A673 (cell line): ENCODE measurements around the gene C10orf105.

ENCODE experiments used
- EZH2 ChIP-seq: fragments of 200-600 bp; sonication (generic); IDR thresholded peaks from 2 replicates; pipeline ENCODE4 v1.6.1; 2017; ENCODE audit warnings: borderline replicate concordance, low read depth, mild to moderate bottlenecking, mixed read lengths, antibody characterized with exemption, low read length; ENCODE audit not compliant: poor library complexity, severe bottlenecking
- TF ChIP-seq, protein P1 (sequence below): fragments of 300-800, 200-600 bp; sonication (generic); conservative IDR thresholded peaks from 2 replicates; pipeline ENCODE4 v1.5.1; 2017; ENCODE audit warnings: low read depth, mild to moderate bottlenecking, antibody characterized with exemption, low read length, moderate library complexity, mixed read lengths

DNA sequence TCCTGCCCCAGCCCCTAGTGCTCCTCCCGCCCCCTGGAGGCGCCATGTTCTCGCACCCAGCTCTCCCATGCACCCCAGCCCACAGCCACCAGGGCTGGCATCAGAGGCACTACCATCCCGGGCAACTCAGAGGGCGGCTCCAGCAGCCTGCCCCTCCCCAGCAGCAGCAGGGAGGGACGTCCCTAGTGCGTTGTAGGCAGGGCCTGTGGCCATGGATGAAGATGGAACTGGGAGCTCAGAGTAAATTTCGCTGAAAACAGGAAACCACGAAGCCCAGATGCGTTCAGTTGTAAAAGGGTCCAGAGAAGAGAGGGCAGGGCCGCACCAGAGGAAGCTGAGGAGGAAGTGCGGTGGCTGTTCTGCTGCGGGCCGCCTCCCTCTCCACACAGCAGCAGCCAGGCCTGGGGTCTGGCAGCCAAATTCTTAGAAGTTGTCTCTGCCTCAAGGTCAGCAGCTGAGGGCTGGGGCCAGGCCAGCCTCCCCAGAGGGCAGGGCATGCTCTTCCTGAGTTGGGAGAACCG, 29.2 kb upstream of the C10orf105 start:
- TF ChIP-seq, protein P1, sequence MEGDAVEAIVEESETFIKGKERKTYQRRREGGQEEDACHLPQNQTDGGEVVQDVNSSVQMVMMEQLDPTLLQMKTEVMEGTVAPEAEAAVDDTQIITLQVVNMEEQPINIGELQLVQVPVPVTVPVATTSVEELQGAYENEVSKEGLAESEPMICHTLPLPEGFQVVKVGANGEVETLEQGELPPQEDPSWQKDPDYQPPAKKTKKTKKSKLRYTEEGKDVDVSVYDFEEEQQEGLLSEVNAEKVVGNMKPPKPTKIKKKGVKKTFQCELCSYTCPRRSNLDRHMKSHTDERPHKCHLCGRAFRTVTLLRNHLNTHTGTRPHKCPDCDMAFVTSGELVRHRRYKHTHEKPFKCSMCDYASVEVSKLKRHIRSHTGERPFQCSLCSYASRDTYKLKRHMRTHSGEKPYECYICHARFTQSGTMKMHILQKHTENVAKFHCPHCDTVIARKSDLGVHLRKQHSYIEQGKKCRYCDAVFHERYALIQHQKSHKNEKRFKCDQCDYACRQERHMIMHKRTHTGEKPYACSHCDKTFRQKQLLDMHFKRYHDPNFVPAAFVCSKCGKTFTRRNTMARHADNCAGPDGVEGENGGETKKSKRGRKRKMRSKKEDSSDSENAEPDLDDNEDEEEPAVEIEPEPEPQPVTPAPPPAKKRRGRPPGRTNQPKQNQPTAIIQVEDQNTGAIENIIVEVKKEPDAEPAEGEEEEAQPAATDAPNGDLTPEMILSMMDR: no peak
- no peak for TF ChIP-seq EZH2
